Measurements from ENCODE around the gene ZNF808. TPM values are rescaled to one million over a fixed set of nuclear protein-coding genes. Genes with fewer than 3 reads are reported as not detected.

The ZNF808 gene
- total and polyA plus RNA-seq, 9 of the 15 experiments (the other 6 are each of a cell fraction or from before 2014, with no cell fraction given) = 3.1 to 20.1 (median 10.9) TPM

- TF ChIP-seq FOXP4 (CRISPR knock-in tag; IDR thresholded peaks at IDR 0.05; ENCODE audit: borderline replicate concordance) = no peak
- TF ChIP-seq RBM15 (IDR thresholded peaks at IDR 0.05; ENCODE audit: insufficient read depth, low read length) = no peak
- TF ChIP-seq, protein P1, sequence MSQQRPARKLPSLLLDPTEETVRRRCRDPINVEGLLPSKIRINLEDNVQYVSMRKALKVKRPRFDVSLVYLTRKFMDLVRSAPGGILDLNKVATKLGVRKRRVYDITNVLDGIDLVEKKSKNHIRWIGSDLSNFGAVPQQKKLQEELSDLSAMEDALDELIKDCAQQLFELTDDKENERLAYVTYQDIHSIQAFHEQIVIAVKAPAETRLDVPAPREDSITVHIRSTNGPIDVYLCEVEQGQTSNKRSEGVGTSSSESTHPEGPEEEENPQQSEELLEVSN (IDR thresholded peaks at IDR 0.05; ENCODE audit: borderline replicate concordance in 1 of 2, extremely low read depth in 1 of 2, insufficient read depth in 1 of 2, insufficient read length in 1 of 2, low read depth in 1 of 2, low read length in 1 of 2, poor library complexity in 1 of 2, severe bottlenecking in 1 of 2) = peak in 1 of 2 experiments; percentile 77
- peak in 1 of 2 experiments; percentile 45; a peak in 2 of 4 replicates for TF ChIP-seq RAD21 (CRISPR knock-in tag; conservative IDR thresholded peaks at IDR 0.05 in 1 of 2, IDR thresholded peaks at IDR 0.05 in 1 of 2)
- TF ChIP-seq ZNF445 (CRISPR knock-in tag; IDR thresholded peaks at IDR 0.05; ENCODE audit: low read depth) = no peak
- no peak for TF ChIP-seq RREB1 (CRISPR knock-in tag; IDR thresholded peaks at IDR 0.05)
- peak; percentile 65; the same call in 1 of the 2 replicates for TF ChIP-seq NR2C1 (IDR thresholded peaks at IDR 0.05)
- peak; percentile 80 for TF ChIP-seq NR2C1 (tag; IDR thresholded peaks at IDR 0.05)
- TF ChIP-seq, protein P2, sequence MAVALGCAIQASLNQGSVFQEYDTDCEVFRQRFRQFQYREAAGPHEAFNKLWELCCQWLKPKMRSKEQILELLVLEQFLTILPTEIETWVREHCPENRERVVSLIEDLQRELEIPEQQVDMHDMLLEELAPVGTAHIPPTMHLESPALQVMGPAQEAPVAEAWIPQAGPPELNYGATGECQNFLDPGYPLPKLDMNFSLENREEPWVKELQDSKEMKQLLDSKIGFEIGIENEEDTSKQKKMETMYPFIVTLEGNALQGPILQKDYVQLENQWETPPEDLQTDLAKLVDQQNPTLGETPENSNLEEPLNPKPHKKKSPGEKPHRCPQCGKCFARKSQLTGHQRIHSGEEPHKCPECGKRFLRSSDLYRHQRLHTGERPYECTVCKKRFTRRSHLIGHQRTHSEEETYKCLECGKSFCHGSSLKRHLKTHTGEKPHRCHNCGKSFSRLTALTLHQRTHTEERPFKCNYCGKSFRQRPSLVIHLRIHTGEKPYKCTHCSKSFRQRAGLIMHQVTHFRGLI (CRISPR knock-in tag; IDR thresholded peaks at IDR 0.05) = no peak
- TF ChIP-seq, protein P3, sequence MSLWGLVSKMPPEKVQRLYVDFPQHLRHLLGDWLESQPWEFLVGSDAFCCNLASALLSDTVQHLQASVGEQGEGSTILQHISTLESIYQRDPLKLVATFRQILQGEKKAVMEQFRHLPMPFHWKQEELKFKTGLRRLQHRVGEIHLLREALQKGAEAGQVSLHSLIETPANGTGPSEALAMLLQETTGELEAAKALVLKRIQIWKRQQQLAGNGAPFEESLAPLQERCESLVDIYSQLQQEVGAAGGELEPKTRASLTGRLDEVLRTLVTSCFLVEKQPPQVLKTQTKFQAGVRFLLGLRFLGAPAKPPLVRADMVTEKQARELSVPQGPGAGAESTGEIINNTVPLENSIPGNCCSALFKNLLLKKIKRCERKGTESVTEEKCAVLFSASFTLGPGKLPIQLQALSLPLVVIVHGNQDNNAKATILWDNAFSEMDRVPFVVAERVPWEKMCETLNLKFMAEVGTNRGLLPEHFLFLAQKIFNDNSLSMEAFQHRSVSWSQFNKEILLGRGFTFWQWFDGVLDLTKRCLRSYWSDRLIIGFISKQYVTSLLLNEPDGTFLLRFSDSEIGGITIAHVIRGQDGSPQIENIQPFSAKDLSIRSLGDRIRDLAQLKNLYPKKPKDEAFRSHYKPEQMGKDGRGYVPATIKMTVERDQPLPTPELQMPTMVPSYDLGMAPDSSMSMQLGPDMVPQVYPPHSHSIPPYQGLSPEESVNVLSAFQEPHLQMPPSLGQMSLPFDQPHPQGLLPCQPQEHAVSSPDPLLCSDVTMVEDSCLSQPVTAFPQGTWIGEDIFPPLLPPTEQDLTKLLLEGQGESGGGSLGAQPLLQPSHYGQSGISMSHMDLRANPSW (CRISPR knock-in tag; IDR thresholded peaks at IDR 0.05) = no peak
- TF ChIP-seq, protein P4, sequence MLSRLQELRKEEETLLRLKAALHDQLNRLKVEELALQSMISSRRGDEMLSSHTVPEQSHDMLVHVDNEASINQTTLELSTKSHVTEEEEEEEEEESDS (CRISPR knock-in tag; IDR thresholded peaks at IDR 0.05) = no peak
- no peak for TF ChIP-seq HNRNPH1 (optimal IDR thresholded peaks at IDR 0.05; ENCODE audit: low read depth, low read length)
- 0 out of 2 replicates have a peak, but pooled peaks have one; percentile 23 for TF ChIP-seq L3MBTL2 (IDR thresholded peaks at IDR 0.05)
These were observed 34.4 kb upstream of the ZNF808 start (continued) for GRCh38 chr19:52492994-52493470.
